GM12878 (cell line): ENCODE data around the gene ATP10A. TPM values are rescaled to one million over a fixed set of nuclear protein-coding genes. Genes with fewer than 3 reads are reported as not detected.

ENCODE experiments used
- ATAC-seq: fragments of 200-7000 bp; cut with Tn5 transposase; 3 replicates; pipeline ENCODE4 v1.9.1; 2020; ENCODE audit warnings: mild to moderate bottlenecking, moderate library complexity
- BruUV-seq: library from RNA; stranded (reverse); fragments of 400-500 nt; replicated peaks from 2 replicates; lab custom pipeline; 2021; lab: Mats Ljungman, UMichigan
- CTCF ChIA-PET: fragments of 300-600 bp; sonication (Branson Sonifier 250); formaldehyde crosslinking; extraction: SDS; loops from one replicate; lab custom pipeline; 2021; ENCODE audit warnings: inconsistent platforms; lab: Yijun Ruan, JAX
- POLR2A ChIA-PET: fragments of 350-600 bp; formaldehyde crosslinking; extraction: SDS; loops from one replicate; lab custom pipeline; 2021; ENCODE audit warnings: inconsistent platforms; lab: Charles Lee
- RAD21 ChIA-PET: fragments of 300-600 bp; sonication (Branson Sonifier 250); formaldehyde crosslinking; loops from one replicate; lab custom pipeline; 2023; ENCODE audit warnings: antibody characterized with exemption; ENCODE audit not compliant: unreplicated experiment; lab: Charles Lee
- SMC1A ChIA-PET: fragments of 300-600 bp; sonication (Branson Sonifier 250); formaldehyde crosslinking; loops from one replicate; lab custom pipeline; 2023; ENCODE audit not compliant: unreplicated experiment, uncharacterized antibody; lab: Charles Lee
- DNase-seq: peaks from one replicate; pipeline ENCODE4 v3.0.0-alpha.2; 2011; ENCODE audit warnings: low read depth, low spot score
- FAIRE-seq: peaks from 3 replicates; lab custom pipeline; 2011; peaks lifted over from hg19 to GRCh38; lab: Jason Lieb, UNC
- H2AFZ ChIP-seq: 2 replicates; pipeline ENCODE4 v1.6.0; 2011; ENCODE audit warnings: low read depth, low read length, control low read depth; ENCODE audit not compliant: control insufficient read depth
- H3K27ac ChIP-seq: 2 replicates; pipeline ENCODE4 v1.5.1; 2011; ENCODE audit warnings: control low read depth; ENCODE audit not compliant: control insufficient read depth, insufficient read depth
- H3K27me3 ChIP-seq, 2 experiments: replicated peaks in 1 of 2; 2 replicates each; pipeline versions ENCODE4 v1.6.0 to v1.6.1; 2011; ENCODE audit warnings: low read length in 1 of 2; ENCODE audit not compliant: control insufficient read depth in 2 of 2, insufficient read depth in 2 of 2
- H3K36me3 ChIP-seq, 2 experiments: 2 replicates each; pipeline ENCODE4 v1.5.1; 2011; ENCODE audit warnings: low read length in 1 of 2; ENCODE audit not compliant: control insufficient read depth in 2 of 2, insufficient read depth in 2 of 2
- H3K4me1 ChIP-seq: 2 replicates; pipeline ENCODE4 v1.6.1; 2011; ENCODE audit warnings: mild to moderate bottlenecking, low read length, moderate library complexity, mixed read lengths; ENCODE audit not compliant: control insufficient read depth, insufficient read depth
- H3K4me2 ChIP-seq: 2 replicates; pipeline ENCODE4 v1.6.0; 2011; ENCODE audit warnings: control low read depth; ENCODE audit not compliant: control insufficient read depth, insufficient read depth
- H3K4me3 ChIP-seq: fragments of 200-600 bp; sonication (generic); 2 replicates; pipeline ENCODE4 v1.5.1; 2016
- H3K79me2 ChIP-seq: 2 replicates; pipeline ENCODE4 v1.6.0; 2011; ENCODE audit warnings: low read length; ENCODE audit not compliant: control insufficient read depth, insufficient read depth
- H3K9ac ChIP-seq: 2 replicates; pipeline ENCODE4 v1.8.0; 2011; ENCODE audit warnings: low read length, control low read depth, mixed read lengths; ENCODE audit not compliant: control insufficient read depth, insufficient read depth
- H3K9me3 ChIP-seq: replicated peaks from 3 replicates; pipeline ENCODE4 v1.5.1; 2011; ENCODE audit warnings: mild to moderate bottlenecking, low read length; ENCODE audit not compliant: control insufficient read depth, insufficient read depth
- H4K20me1 ChIP-seq: 2 replicates; pipeline ENCODE4 v1.6.0; 2011; ENCODE audit not compliant: control insufficient read depth, insufficient read depth
- BMI1 ChIP-seq: fragments of 450-650 bp; IDR thresholded peaks from 2 replicates; pipeline ENCODE4 v1.6.1; 2016; ENCODE audit warnings: mild to moderate bottlenecking, moderate library complexity, borderline replicate concordance
- ETV6 ChIP-seq, 2 experiments: fragments of 450-650 bp in 1 of 2; IDR thresholded peaks in 1 of 2; conservative IDR thresholded peaks in 1 of 2; 2 replicates each; pipeline ENCODE4 v1.6.1; 2014; ENCODE audit warnings: antibody characterized with exemption in 1 of 2, borderline replicate concordance in 1 of 2, low read depth in 1 of 2, mild to moderate bottlenecking in 1 of 2, moderate library complexity in 1 of 2
- JUND ChIP-seq: IDR thresholded peaks from 2 replicates; pipeline ENCODE4 v1.6.1; 2012; ENCODE audit warnings: low read depth, mild to moderate bottlenecking, low read length, improper control_type of control experiment, moderate library complexity
- NRF1 ChIP-seq: conservative IDR thresholded peaks from 2 replicates; pipeline ENCODE4 v1.6.1; 2011; ENCODE audit warnings: mild to moderate bottlenecking, low read depth, low read length, improper control_type of control experiment
- POLR2AphosphoS2 ChIP-seq: IDR thresholded peaks from 2 replicates; pipeline ENCODE4 v1.6.1; 2011; ENCODE audit warnings: low read depth, mild to moderate bottlenecking, low read length, improper control_type of control experiment, moderate library complexity
- SREBF1 ChIP-seq: IDR thresholded peaks from 2 replicates; pipeline ENCODE4 v1.6.1; 2012; ENCODE audit warnings: mild to moderate bottlenecking, low read length
- WGBS: methylation state at CpG from one replicate; pipeline ENCODE4 v1.1.6; 2016; ENCODE audit warnings: low lambda C conversion rate; ENCODE audit not compliant: insufficient replicate concordance, insufficient coverage; ENCODE audit errors: missing lambda C conversion rate; 5-methylcytosine and 5-hydroxymethylcytosine counted together
- in situ Hi-C: fragments of 300-500 bp; cut with MboI; formaldehyde crosslinking; loops from 9 replicates; pipeline ENCODE4 v1.14.3; 2018; ENCODE audit warnings: mixed read lengths
- intact Hi-C: fragments of 100-400 bp; cut with micrococcal nuclease; formaldehyde crosslinking; loops from one replicate; pipeline ENCODE4 v1.14.2; 2022; ENCODE audit not compliant: unreplicated experiment
- polyA plus RNA-seq, 11 experiments: library from polyadenylated mRNA; depleted of rRNA in 4 of 11; unstranded in 6 of 11; stranded (reverse) in 5 of 11; fragments of >200 nt; fragmentation: Nextera tagmentation in 4 of 11; fragmentation: Illumina TruSeq in 1 of 11; extraction: Ambion mirVana in 4 of 11; extraction: Trizol in 1 of 11; gene quantifications; 1 replicate in 1 of 11; 2 replicates in 10 of 11; pipeline versions ENCODE4 v1.2.1 to v1.2.3, GENCODE V29; 2011 to 2016; ENCODE audit warnings: inconsistent platforms in 2 of 11, missing spikeins in 2 of 11, low read depth in 1 of 11
- total RNA-seq, 4 experiments: library from RNA; depleted of rRNA in 3 of 4; stranded (reverse); fragments of >200 nt in 3 of 4; fragmentation: Illumina TruSeq in 1 of 4; extraction: Trizol in 1 of 4; gene quantifications; 2 replicates each; pipeline versions ENCODE4 v1.2.1 to v1.2.3, GENCODE V29; 2013 to 2021

Gene ATP10A
- total and polyA plus RNA-seq, 10 of the 15 experiments (the other 5 are each of a cell fraction or from before 2014, with no cell fraction given) = 0.04 to 1.5 (median 0.31) TPM; not detected in 2

DNA sequence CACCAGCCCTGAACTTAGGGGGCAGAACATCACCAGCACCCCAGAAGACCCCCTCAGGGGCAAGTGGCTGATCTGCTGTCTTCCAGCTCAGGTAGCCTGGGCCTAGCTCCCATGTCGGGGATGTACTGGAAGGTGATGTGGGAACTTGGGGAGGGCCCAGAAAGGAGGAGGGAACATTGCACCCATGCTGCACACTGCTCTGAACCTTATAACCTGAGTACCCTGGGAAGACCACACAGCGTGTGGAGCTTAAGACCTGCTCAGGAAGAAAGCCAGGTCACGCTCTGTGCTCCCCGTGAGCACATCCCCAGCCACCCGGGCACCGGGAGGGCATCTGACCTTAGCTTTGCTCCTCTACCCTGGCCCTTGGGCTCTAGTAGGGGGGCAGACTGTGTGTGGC, 159.4 kb downstream of the ATP10A start:
- CTCF ChIA-PET = no interaction called here
- Histone ChIP-seq H3K9me3 (no peaks in the 10 kb centered on the region; the same call in 2 of the 3 replicates), H3K27me3 (no peaks in the 10 kb centered on the region), H3K9ac (no peak overlapping the region), H3K27ac (no peak overlapping the region), H3K4me3 (no peak overlapping the region), H3K4me2 (no peak overlapping the region), H3K79me2 (no peaks in the 10 kb centered on the region), H3K36me3 (no peaks in the 10 kb centered on the region), H2AFZ (no peak overlapping the region), H4K20me1 (no peaks in the 10 kb centered on the region), H3K4me1 (no peaks in the 10 kb centered on the region)
- in situ Hi-C loops (no loop called here), intact Hi-C loops (no loop called here)
- TF ChIP-seq BMI1 (no peak), NRF1 (no peak), SREBF1 (no peak), ETV6 (conservative IDR thresholded peaks at IDR 0.05 in 1 of 2, IDR thresholded peaks at IDR 0.05 in 1 of 2; ENCODE audit: borderline replicate concordance in 1 of 2, low read depth in 1 of 2) (no peak), JUND (no peak)
- 7% methylated on average over 6 of the region's 6 CpGs for WGBS
- BruUV-seq = no TSS peak
- ATAC-seq (no peak), FAIRE-seq (no peak), DNase-seq (no peak)
- RAD21 ChIA-PET = no interaction called here
- POLR2A ChIA-PET = no interaction called here
- SMC1A ChIA-PET = no interaction called here

- SMC1A ChIA-PET = no interaction called here
- CTCF ChIA-PET = no interaction called here
- WGBS = 47% methylated on average over 18 of the region's 19 CpGs
- ATAC-seq (no peak), DNase-seq (no peak), FAIRE-seq (no peak)
- in situ Hi-C loops = no loop called here
- no peaks in the 10 kb centered on the region; the same call in 2 of the 3 replicates for H3K9me3 ChIP-seq
- H3K4me3 ChIP-seq = no peak overlapping the region
- no peak overlapping the region for H3K27ac ChIP-seq
- POLR2A ChIA-PET = no interaction called here
- RAD21 ChIA-PET = no interaction called here
- H4K20me1 ChIP-seq = no peaks in the 10 kb centered on the region
- no peaks in the 10 kb centered on the region for H3K4me1 ChIP-seq
- intact Hi-C loops = no loop called here
- no peaks in the 10 kb centered on the region for H3K27me3 ChIP-seq
- BruUV-seq = no TSS peak
- no peaks in the 10 kb centered on the region for H3K36me3 ChIP-seq
- no peak overlapping the region for H3K4me2 ChIP-seq
- TF ChIP-seq POLR2AphosphoS2 = no peak
- TF ChIP-seq, all 136 proteins: peak for 0
- no peak overlapping the region for H3K9ac ChIP-seq
- H2AFZ ChIP-seq = no peak overlapping the region
- H3K79me2 ChIP-seq = no peaks in the 10 kb centered on the region
Observed at GRCh38 chr15:25701721-25702465, 161.2 kb downstream of the ATP10A start.
